B cell (primary cell): ENCODE measurements around the gene UBE2M. TPM values are rescaled to one million over a fixed set of nuclear protein-coding genes. Genes with fewer than 3 reads are reported as not detected.

Source experiments
- ATAC-seq: fragments of 200-7000 bp; cut with Tn5 transposase; one replicate; pipeline ENCODE4 v1.10.0; 2021; ENCODE audit warnings: low read depth, mild to moderate bottlenecking, moderate number of reproducible peaks, moderate library complexity
- CTCF ChIA-PET: fragments of 350-600 bp; sonication (Branson Sonifier 250); formaldehyde crosslinking; loops from one replicate; lab custom pipeline; 2021; ENCODE audit warnings: antibody characterized with exemption, inconsistent platforms; lab: Charles Lee
- POLR2A ChIA-PET: fragments of 350-600 bp; sonication (Branson Sonifier 250); formaldehyde crosslinking; loops from one replicate; lab custom pipeline; 2021; ENCODE audit warnings: antibody characterized with exemption; lab: Charles Lee
- DNase-seq: peaks from one replicate; pipeline ENCODE4 v3.0.0; 2013
- H2AFZ ChIP-seq: 2 replicates; pipeline ENCODE4 v1.6.1; 2012; ENCODE audit warnings: mild to moderate bottlenecking, low read depth, low read length; ENCODE audit not compliant: insufficient read depth, poor library complexity, severe bottlenecking
- H3K27ac ChIP-seq, 2 donors: 1 replicate in 1 of 2; 2 replicates in 1 of 2; pipeline ENCODE4 v1.5.1; 2012 to 2013; ENCODE audit warnings: low read length in 2 of 2, mild to moderate bottlenecking in 2 of 2, moderate library complexity in 1 of 2
- H3K27me3 ChIP-seq, 4 experiments: fragments of 200-600 bp in 1 of 4; sonication (generic) in 1 of 4; replicated peaks in 1 of 4; 1 replicate in 2 of 4; 2 replicates in 2 of 4; pipeline versions ENCODE4 v1.6.1 to v1.7.0; 2013 to 2016; ENCODE audit warnings: low read length in 3 of 4, mild to moderate bottlenecking in 2 of 4, mixed read lengths in 1 of 4, moderate library complexity in 1 of 4; ENCODE audit not compliant: insufficient read depth in 4 of 4, control insufficient read depth in 3 of 4; ENCODE audit errors: control extremely low read depth in 1 of 4
- H3K36me3 ChIP-seq, 2 experiments: replicated peaks in 1 of 2; 1 replicate in 1 of 2; 2 replicates in 1 of 2; pipeline versions ENCODE4 v1.6.1 to v1.7.1; 2013; ENCODE audit warnings: low read length in 1 of 2; ENCODE audit not compliant: insufficient read depth in 2 of 2, control insufficient read depth in 1 of 2; ENCODE audit errors: control extremely low read depth in 1 of 2, extremely low read depth in 1 of 2
- H3K4me1 ChIP-seq, 2 donors: fragments of 200-600 bp in 1 of 2; sonication (generic) in 1 of 2; 1 replicate in 1 of 2; 2 replicates in 1 of 2; pipeline versions ENCODE4 v1.5.1 to v1.6.1; 2013 to 2017; ENCODE audit warnings: low read length in 2 of 2; ENCODE audit not compliant: control insufficient read depth in 2 of 2, insufficient read depth in 2 of 2
- H3K4me2 ChIP-seq: replicated peaks from 2 replicates; pipeline ENCODE3; 2012; ENCODE audit warnings: mild to moderate bottlenecking, low read depth, low read length; ENCODE audit not compliant: poor library complexity, severe bottlenecking
- H3K4me3 ChIP-seq, 5 experiments: fragments of 200-600 bp in 1 of 5; sonication (generic) in 1 of 5; 1 replicate in 3 of 5; 2 replicates in 2 of 5; pipeline versions ENCODE4 v1.5.1 to v1.7.0; 2011 to 2016; ENCODE audit warnings: low read length in 4 of 5, mild to moderate bottlenecking in 4 of 5, low read depth in 2 of 5, control low read depth in 1 of 5, moderate library complexity in 1 of 5; ENCODE audit not compliant: insufficient read depth in 1 of 5; ENCODE audit errors: control extremely low read depth in 1 of 5, extremely low read depth in 1 of 5
- H3K79me2 ChIP-seq: fragments of 200-600 bp; sonication (generic); one replicate; pipeline ENCODE4 v1.6.0; 2016; ENCODE audit warnings: low read length; ENCODE audit not compliant: control insufficient read depth, insufficient read depth
- H3K9ac ChIP-seq: fragments of 200-600 bp; sonication (generic); 2 replicates; pipeline ENCODE4 v1.6.1; 2017; ENCODE audit warnings: mild to moderate bottlenecking, low read length, moderate library complexity
- H3K9me3 ChIP-seq, 3 donors: one replicate each; pipeline versions ENCODE4 v1.6.1 to v1.7.1; 2013; ENCODE audit warnings: low read length in 2 of 3; ENCODE audit not compliant: control insufficient read depth in 2 of 3, insufficient read depth in 1 of 3; ENCODE audit errors: control extremely low read depth in 1 of 3
- H4K20me1 ChIP-seq: 2 replicates; pipeline ENCODE4 v1.6.0; 2012; ENCODE audit warnings: mild to moderate bottlenecking, low read length; ENCODE audit not compliant: insufficient read depth, control insufficient read depth, poor library complexity, severe bottlenecking
- H3K27ac Mint-ChIP-seq: one replicate; pipeline ENCODE4 v1.8.0; 2021; ENCODE audit warnings: mixed read lengths
- H3K27me3 Mint-ChIP-seq: one replicate; pipeline ENCODE4 v1.8.0; 2021; ENCODE audit warnings: mixed read lengths
- H3K4me1 Mint-ChIP-seq: one replicate; pipeline ENCODE4 v1.8.0; 2021; ENCODE audit warnings: mixed read lengths
- H3K4me3 Mint-ChIP-seq: one replicate; pipeline ENCODE4 v1.8.0; 2021; ENCODE audit warnings: mixed read lengths
- H3K9me3 Mint-ChIP-seq: one replicate; pipeline ENCODE4 v1.8.0; 2022; ENCODE audit warnings: mixed read lengths; ENCODE audit not compliant: insufficient read depth
- CTCF ChIP-seq: fragments of 200-600 bp; IDR thresholded peaks from one replicate; pipeline ENCODE4 v1.8.0; 2022; ENCODE audit warnings: antibody characterized with exemption, mild to moderate bottlenecking
- EZH2 ChIP-seq: IDR thresholded peaks from 2 replicates; pipeline ENCODE4 v1.6.1; 2012; ENCODE audit warnings: borderline replicate concordance, low read depth, mild to moderate bottlenecking, moderate library complexity, low read length; ENCODE audit not compliant: insufficient read depth, poor library complexity, severe bottlenecking
- WGBS: methylation state at CpG from one replicate; pipeline ENCODE4 v1.1.5; 2013; ENCODE audit warnings: missing lambda C conversion rate; ENCODE audit not compliant: insufficient coverage; 5-methylcytosine and 5-hydroxymethylcytosine counted together
- intact Hi-C: fragments of 100-400 bp; cut with micrococcal nuclease; formaldehyde crosslinking; loops from one replicate; pipeline ENCODE4 v1.10.0; 2022
- polyA plus RNA-seq: library from polyadenylated mRNA; depleted of rRNA; stranded (reverse); fragments of >200 nt; gene quantifications from 2 replicates; pipeline ENCODE4 v1.2.3, GENCODE V29; 2012
- total RNA-seq, 2 donors: library from RNA; stranded (reverse); fragments of 120-200 nt in 1 of 2; gene quantifications; 1 replicate in 1 of 2; 2 replicates in 1 of 2; pipeline versions ENCODE4 v1.2.3 to v1.2.4, GENCODE V29; 2013 to 2022

The UBE2M gene
- total and polyA plus RNA-seq, 2 donors (not counting 1 experiment from before 2014, with no cell fraction given) = 62.5 to 66.1 TPM

GRCh38 chr19:58511353-58512208 lies 46.8 kb downstream of the UBE2M start, which contains the start of gene SLC27A5:
TSS of gene SLC27A5 (minus strand) at chr19:58511992. CDS start at chr19:58511955, 37 bp downstream.
- ChIA-PET CTCF (interaction anchor here (0.8 kb wide), 1 partner anchor 50 kb away, joined by 3 read pairs; no protein-coding TSS in a partner anchor), POLR2A (interaction anchor here (0.6 kb wide), 1 partner anchor 53 kb away, joined by 3 read pairs; no protein-coding TSS in a partner anchor)
- Mint-ChIP-seq H3K4me3 (no peak within 1 kb of the TSS), H3K4me1 (peaks cover 19% of the 10 kb centered on the region), H3K9me3 (peaks cover 4% of the 10 kb centered on the region), H3K27ac (no peak within 1 kb of the TSS), H3K27me3 (no peaks in the 10 kb centered on the region)
- Histone ChIP-seq H3K36me3 (peaks cover 0 to 8% of the 10 kb centered on the region in 2 experiments), H3K4me2 (no peak within 1 kb of the TSS), H3K27ac (no peak within 1 kb of the TSS), H3K79me2 (peaks cover 27% of the 10 kb centered on the region), H4K20me1 (peaks cover 40% of the 10 kb centered on the region), H3K4me3 (no peak within 1 kb of the TSS), H3K4me1 (peaks cover 10 to 15% of the 10 kb centered on the region in 2 donors), H2AFZ (no peak within 1 kb of the TSS), H3K9ac (no peak within 1 kb of the TSS), H3K27me3 (no peaks in the 10 kb centered on the region), H3K9me3 (peaks cover 0 to 18% (median 3%) of the 10 kb centered on the region in 3 donors)
- TF ChIP-seq CTCF = no peak
- intact Hi-C loops = no loop called here
- ATAC-seq (no peak), DNase-seq (no peak)
- 97% methylated on average over 25 of the region's 25 CpGs for WGBS

- H3K4me3 Mint-ChIP-seq = no peak overlapping the region
- DNase-seq = no peak
- CTCF ChIA-PET = no interaction called here
Measured at GRCh38 chr19:58510084-58510862, 48.1 kb downstream of the UBE2M start.

More at GRCh38 chr19:58510084-58510862, 48.1 kb downstream of the UBE2M start:
- H3K27ac Mint-ChIP-seq = no peak overlapping the region
- H3K27me3 ChIP-seq = no peaks in the 10 kb centered on the region
- no peaks in the 10 kb centered on the region for H3K27me3 Mint-ChIP-seq
- peaks cover 28% of the 10 kb centered on the region for H4K20me1 ChIP-seq
- H3K27ac ChIP-seq = no peak overlapping the region
- no peaks in the 10 kb centered on the region for H3K36me3 ChIP-seq
- intact Hi-C loops = no loop called here
- H3K9me3 ChIP-seq = peaks cover 0 to 28% (median 3%) of the 10 kb centered on the region in 3 donors
- peaks cover 14% of the 10 kb centered on the region for H3K79me2 ChIP-seq
- H3K4me2 ChIP-seq = no peak overlapping the region
- peaks cover 4% of the 10 kb centered on the region for H3K9me3 Mint-ChIP-seq
- 91% methylated on average over 3 of the region's 8 CpGs for WGBS
- POLR2A ChIA-PET = no interaction called here
- peaks cover 10 to 15% of the 10 kb centered on the region in 2 donors for H3K4me1 ChIP-seq
- no peak overlapping the region for H3K4me3 ChIP-seq
- H2AFZ ChIP-seq = no peak overlapping the region
- H3K9ac ChIP-seq = no peak overlapping the region
- ATAC-seq = no peak
- TF ChIP-seq EZH2 (no peak), CTCF (no peak)
- peaks cover 12% of the 10 kb centered on the region for H3K4me1 Mint-ChIP-seq
